BJ (cell line): ENCODE data around the gene SNX32. TPM values are rescaled to one million over a fixed set of nuclear protein-coding genes. Genes with fewer than 3 reads are reported as not detected.

Experiments used
- CTCF ChIA-PET: fragments of 350-600 bp; formaldehyde crosslinking; extraction: SDS; loops from one replicate; lab custom pipeline; 2021; ENCODE audit warnings: antibody characterized with exemption, inconsistent platforms; lab: Yijun Ruan, JAX
- POLR2A ChIA-PET: fragments of 300-600 bp; sonication (Branson Sonifier 250); formaldehyde crosslinking; extraction: SDS; loops from one replicate; lab custom pipeline; 2021; ENCODE audit warnings: antibody characterized with exemption; lab: Charles Lee
- DNase-seq: peaks from one replicate; pipeline ENCODE4 v3.0.0-alpha.2; 2011; ENCODE audit warnings: low read depth
- H3K27me3 ChIP-seq: 2 replicates; pipeline ENCODE4 v1.6.0; 2011; ENCODE audit warnings: low read length; ENCODE audit not compliant: control insufficient read depth, insufficient read depth
- H3K36me3 ChIP-seq: 2 replicates; pipeline ENCODE4 v1.5.1; 2011; ENCODE audit warnings: low read length; ENCODE audit not compliant: control insufficient read depth, insufficient read depth
- H3K4me3 ChIP-seq: 2 replicates; pipeline ENCODE4 v1.5.1; 2011; ENCODE audit warnings: low read depth, mild to moderate bottlenecking, control low read depth, low read length
- polyA plus RNA-seq: library from polyadenylated mRNA; depleted of rRNA; stranded (reverse); fragments of >200 nt; gene quantifications from 2 replicates; pipeline ENCODE4 v1.2.3, GENCODE V29; 2011
- TF ChIP-seq, protein P1 (sequence below): IDR thresholded peaks from 2 replicates; pipeline ENCODE4 v1.5.1; 2011; ENCODE audit warnings: low read depth, mild to moderate bottlenecking, control low read depth, inconsistent platforms, low read length, moderate library complexity; ENCODE audit not compliant: insufficient read depth

Gene SNX32
- polyA plus RNA-seq, 1 experiment, result 0.13 TPM

DNA sequence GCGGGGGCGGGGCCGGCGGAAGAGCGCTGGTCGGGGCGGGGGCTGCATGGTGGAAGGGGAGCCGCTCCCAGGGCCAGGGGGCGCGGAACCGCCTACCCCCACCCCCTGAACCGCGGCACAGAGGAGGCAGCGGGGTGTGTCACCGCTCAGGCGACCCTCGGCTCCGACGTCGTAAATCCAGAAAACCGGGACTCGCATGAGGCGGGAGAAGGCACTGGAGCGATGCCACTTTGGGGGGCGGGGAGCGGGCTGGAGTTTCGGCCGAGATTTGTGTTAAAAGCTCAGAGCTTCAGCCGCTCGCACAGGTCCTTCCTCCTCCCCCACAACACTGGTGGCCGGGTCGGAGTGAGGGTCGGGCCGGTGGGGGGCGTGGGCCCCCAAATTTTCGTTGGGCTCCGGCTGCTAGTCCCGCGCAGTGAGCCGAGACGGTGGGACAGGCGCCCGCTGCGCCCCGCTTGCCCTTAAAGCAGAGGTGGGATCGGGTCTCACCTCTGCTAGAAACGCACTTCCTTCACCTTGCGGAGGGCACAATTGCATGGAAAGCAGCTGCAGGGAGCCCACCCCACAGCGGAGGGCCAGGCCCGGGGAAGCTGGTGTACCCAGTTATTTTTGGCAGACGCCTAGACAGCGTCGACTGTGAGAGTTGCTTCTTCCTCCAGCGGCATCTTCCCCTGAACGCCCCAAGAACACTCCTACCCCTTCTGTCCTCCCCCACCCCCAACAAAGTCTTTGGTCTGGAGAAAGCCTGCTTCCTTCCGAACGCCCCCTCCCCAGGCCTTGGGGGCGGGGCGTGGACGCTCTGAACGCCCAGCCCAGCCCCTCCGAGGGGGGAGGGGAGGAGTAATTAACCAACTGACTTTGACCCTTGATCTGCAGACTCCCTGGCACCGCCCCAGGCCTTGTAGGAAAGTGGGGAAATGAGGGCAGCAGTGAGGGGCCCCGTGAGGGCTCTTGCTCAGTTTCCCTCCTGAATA, 45.8 kb upstream of the SNX32 start:
- Histone ChIP-seq H3K27me3 (peaks cover 40% of the 10 kb centered on the region), H3K36me3 (no peaks in the 10 kb centered on the region), H3K4me3 (no peak overlapping the region)
- TF ChIP-seq, protein P1, sequence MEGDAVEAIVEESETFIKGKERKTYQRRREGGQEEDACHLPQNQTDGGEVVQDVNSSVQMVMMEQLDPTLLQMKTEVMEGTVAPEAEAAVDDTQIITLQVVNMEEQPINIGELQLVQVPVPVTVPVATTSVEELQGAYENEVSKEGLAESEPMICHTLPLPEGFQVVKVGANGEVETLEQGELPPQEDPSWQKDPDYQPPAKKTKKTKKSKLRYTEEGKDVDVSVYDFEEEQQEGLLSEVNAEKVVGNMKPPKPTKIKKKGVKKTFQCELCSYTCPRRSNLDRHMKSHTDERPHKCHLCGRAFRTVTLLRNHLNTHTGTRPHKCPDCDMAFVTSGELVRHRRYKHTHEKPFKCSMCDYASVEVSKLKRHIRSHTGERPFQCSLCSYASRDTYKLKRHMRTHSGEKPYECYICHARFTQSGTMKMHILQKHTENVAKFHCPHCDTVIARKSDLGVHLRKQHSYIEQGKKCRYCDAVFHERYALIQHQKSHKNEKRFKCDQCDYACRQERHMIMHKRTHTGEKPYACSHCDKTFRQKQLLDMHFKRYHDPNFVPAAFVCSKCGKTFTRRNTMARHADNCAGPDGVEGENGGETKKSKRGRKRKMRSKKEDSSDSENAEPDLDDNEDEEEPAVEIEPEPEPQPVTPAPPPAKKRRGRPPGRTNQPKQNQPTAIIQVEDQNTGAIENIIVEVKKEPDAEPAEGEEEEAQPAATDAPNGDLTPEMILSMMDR, result no peak
- POLR2A ChIA-PET, result no interaction called here
- DNase-seq, result no peak
- CTCF ChIA-PET, result interaction anchor here (1.2 to 8.2 kb wide), 3 partner anchors 9 to 76 kb away, joined by 3 to 57 read pairs (median 16); partner anchors contain the start of genes AP5B1 and KAT5

DNA sequence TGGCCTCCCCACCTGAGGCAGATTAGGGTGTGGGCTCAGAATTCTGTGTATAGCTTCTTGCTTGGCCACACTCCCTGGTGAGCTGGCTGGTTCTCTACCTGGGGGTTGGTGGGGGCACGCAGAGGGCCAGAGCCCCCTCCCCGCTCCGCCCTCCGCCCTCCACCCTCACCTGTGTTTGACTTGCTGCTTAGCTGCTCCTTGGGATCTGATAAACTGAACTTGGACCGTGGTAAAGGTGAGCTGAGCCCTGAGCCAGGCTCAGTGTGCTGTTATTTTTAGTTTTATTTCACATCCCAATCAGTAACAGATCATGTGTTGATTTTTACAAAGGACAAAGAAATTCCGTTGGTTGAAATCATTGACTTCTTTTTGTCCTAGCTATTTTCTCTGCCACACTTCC, 44.9 kb upstream of the SNX32 start:
- no peak for DNase-seq
- CTCF ChIA-PET, result interaction anchor here (1.2 to 8.2 kb wide), 3 partner anchors 10 to 77 kb away, joined by 3 to 57 read pairs (median 16); partner anchors contain the start of genes AP5B1 and KAT5
- Histone ChIP-seq H3K36me3 (no peaks in the 10 kb centered on the region), H3K27me3 (peaks cover 40% of the 10 kb centered on the region), H3K4me3 (no peak overlapping the region)
- POLR2A ChIA-PET, result interaction anchor here (0.6 kb wide), 2 partner anchors 12 to 289 kb away, joined by 7 to 10 read pairs; no protein-coding TSS in a partner anchor
- TF ChIP-seq, protein P1, result no peak

DNA sequence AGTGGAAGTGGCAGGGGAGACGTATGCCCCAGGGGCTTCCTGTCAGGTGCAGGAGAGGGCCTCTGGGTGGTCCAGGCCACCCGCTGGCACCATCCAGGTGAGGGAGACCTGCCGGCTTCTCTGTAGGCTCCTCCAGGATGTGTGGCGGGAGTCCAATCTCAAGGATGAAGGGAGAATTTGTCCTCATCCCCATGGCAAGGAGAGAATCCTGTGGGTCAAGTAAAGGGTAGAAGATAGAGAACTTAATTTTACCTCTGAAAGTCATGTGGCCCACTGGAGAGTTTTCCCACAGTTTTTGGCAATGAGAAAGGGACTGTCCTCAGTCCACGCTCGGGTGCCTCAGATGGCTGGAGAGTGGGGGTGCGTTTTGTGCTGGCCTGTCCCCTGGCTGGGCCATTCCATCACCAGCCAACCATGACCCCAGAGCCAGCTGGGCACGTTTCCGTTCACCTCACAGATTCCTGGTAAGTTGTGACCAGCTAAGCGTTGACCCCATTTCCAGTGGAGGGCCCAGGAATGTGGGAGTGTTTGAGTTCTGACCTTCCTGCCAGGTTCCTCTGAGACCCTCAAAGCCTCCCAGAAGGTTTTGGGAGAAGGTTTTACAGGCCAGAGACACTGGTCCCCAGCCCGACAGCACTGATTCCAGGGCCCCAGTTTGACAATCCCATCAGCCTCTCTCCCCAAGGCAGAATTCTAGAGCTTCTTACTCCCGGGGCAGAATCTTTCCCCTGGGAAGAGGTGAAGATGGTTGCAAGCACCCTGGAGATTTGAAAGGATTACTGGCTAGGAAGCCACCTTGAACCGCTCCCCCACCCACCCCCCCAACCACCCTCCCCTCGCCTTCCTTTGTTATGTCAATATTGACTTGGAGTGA, 44.3 kb upstream of the SNX32 start:
- peaks cover 38% of the 10 kb centered on the region for H3K27me3 ChIP-seq
- TF ChIP-seq, protein P1, result no peak
- POLR2A ChIA-PET, result interaction anchor here (0.6 kb wide), 2 partner anchors 11 to 290 kb away, joined by 7 to 10 read pairs; no protein-coding TSS in a partner anchor
- no peaks in the 10 kb centered on the region for H3K36me3 ChIP-seq
- DNase-seq, result no peak
- CTCF ChIA-PET, result interaction anchor here (1.2 to 8.2 kb wide), 5 partner anchors 9 to 78 kb away, joined by 3 to 57 read pairs (median 5); partner anchors contain the start of genes AP5B1 and KAT5
- no peak overlapping the region for H3K4me3 ChIP-seq

DNA sequence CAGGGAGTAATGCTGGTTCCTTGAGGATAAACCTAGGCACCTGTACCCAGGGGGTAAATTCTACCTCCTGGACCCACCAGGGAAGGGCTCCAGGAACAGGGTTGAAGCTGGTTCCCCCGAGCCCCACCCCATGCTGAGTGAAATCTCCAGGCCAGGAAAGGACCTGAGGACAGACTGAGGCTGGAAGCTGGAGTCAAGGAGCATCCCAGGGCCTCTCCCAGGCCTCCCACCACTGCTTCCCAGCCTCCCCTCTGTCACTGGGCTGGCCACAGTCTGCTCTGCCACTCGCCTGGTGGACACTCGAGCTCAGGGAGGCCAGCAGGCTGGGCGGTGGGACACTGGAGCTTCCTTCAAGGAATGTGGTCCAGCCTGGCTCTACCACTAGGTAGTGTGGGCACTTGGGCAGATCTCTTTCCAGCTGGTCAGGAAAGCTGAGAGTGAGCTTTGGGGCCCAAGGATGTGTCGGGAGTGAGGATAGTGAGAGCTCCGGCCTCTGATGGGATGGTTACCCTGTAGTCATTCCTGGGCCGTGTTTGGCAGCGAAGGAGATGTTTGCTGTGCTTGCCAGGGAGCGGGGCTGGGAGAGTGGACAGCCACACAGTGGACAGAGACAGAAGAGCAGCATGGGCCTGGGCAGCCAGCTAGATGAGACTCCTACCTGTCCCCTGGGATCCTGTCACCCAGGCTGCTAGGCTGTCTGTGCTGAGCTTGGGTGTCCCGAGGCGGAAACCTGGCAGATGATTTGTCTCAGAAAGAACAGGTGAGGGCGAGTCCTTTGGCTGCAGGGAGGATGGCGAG, 43.5 kb upstream of the SNX32 start:
- POLR2A ChIA-PET, result no interaction called here
- Histone ChIP-seq H3K4me3 (no peak overlapping the region), H3K27me3 (peaks cover 38% of the 10 kb centered on the region), H3K36me3 (no peaks in the 10 kb centered on the region)
- DNase-seq, result no peak
- TF ChIP-seq, protein P1, result no peak
- CTCF ChIA-PET, result interaction anchor here (1.3 to 8.2 kb wide), 4 partner anchors 8 to 79 kb away, joined by 5 to 57 read pairs (median 10); partner anchors contain the start of genes AP5B1 and KAT5
